SKM-1 (cell line): ENCODE measurements around the gene DCST2.

Experiments
- DNase-seq: peaks from one replicate; lab custom pipeline; 2025; ENCODE audit not compliant: unreplicated experiment; lab: John Stamatoyannopoulos, UW

The DCST2 gene

DNA sequence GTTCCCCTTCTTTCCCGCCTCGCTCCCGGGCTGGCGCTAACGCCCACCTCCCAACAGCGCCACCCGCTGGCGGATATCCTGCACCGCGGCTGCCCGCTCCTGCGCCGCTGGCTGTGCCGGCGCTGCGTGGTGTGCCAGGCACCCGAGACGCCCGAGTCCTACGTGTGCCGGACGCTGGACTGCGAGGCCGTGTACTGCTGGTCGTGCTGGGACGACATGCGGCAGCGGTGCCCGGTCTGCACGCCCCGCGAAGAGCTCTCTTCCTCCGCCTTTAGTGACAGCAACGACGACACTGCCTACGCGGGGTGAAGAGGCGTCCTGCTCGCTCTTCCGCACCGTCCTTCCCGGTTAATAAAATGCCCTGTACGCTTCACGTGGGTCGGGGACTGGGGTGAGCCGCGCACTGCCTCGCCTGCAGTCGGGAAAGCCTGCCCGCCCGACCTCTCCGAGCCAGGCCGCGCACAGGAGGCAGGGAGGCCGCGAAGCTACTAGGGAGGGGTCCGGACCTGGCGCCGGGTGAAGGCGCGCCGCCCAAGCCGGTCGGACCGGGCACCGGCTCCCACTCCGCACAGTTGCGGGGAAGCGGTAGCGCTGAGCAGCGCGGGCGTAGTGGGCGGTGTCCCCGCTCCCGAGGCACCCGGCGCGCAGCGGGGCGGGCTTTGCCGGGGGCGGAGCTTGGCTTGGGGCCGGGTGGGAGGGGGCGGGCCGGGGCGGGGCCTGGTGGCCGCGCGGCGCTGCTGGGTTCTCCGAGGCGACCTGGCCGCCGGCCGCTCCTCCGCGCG is 17.2 kb upstream of the DCST2 start, which contains the start of gene ADAM15:
ADAM15 (plus strand) TSS at position 757 of the 782 bp plus-strand sequence. CDS start 71 bp downstream, outside the sequence.
- peak; percentile 90 for DNase-seq

DNA sequence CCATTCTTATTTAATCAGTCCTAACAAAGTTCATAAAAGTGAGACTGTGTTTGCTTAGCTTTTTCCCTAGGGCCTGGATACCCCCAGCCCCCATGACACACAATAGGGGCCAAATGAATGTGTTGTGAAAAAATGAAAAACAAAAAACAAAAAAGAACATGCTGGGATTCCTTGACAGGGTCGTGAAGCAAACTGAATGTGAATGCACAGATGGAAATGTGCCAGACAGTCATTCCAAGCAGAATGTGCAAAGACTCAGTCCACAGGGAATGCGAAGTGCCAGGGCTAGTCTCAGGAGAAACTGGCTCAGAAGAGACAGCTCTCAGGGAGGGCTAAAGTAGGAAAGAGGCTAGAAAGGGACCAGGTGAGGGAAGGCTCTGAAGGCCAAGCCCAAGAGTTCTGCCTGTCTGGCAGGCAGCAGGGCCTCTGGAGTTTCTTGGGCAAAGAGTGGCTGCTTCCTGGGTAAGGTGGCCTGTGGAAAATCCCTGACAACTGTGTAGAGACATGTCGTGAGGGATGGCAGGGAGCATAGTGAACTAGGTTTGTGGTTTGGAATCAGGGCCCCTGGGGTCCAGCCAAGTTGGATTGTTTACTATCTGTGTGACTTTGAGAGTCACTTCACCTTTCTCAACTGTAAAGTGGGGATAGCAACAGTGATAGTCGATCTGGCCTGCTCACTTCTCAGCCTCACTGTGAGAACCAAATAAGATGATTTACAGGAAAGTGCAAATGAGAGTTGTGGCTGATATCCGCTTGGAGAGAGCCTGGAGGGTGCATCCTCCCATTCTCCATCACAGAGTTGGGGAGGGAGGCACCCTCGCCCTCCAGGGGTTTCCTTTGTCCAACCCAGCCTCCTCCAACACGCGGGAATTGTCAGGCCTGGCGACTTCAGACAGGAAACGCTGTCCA is 16.3 kb upstream of the DCST2 start:
- no peak for DNase-seq

DNA sequence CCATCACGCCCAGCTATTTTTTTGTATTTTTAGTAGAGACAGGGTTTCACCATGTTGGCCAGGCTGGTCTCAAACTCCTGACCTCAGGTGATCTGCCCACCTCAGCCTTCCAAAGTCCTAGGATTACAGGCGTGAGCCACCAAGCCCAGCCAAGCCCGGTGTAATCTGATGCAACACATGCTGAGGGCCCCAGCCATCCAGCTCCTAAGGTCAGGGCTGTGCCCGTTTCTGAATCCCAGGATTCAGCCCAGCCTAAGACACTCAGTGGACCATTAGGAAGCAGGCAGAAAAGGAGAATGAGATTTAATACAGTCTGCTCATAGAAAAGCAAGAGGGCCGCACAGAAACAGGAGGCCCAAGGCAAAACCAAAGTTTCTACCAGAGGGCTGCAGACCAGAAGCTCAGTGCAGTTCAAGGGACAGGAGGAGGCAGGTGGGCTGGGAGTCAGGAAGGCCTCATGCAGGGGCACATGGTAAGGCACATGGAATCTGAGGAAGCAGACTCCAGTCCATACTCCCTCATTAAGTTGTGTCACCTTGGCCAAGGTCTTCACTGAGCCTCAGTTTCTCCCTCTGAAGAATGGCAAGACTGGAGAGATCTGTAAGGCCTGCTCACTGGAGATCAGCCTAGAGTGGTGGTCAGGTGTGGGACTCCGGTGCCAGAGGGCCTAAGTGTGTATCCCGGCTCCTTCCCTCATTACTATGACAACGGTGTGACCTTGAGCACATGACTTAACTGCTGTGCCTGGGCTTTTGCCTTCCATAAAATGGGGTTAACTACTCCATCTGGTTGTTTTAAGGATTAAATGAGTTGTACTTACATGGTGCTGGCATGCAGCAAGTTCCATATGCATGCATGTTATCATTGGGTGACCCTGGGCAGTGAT is 15.1 kb upstream of the DCST2 start:
- no peak for DNase-seq

DNA sequence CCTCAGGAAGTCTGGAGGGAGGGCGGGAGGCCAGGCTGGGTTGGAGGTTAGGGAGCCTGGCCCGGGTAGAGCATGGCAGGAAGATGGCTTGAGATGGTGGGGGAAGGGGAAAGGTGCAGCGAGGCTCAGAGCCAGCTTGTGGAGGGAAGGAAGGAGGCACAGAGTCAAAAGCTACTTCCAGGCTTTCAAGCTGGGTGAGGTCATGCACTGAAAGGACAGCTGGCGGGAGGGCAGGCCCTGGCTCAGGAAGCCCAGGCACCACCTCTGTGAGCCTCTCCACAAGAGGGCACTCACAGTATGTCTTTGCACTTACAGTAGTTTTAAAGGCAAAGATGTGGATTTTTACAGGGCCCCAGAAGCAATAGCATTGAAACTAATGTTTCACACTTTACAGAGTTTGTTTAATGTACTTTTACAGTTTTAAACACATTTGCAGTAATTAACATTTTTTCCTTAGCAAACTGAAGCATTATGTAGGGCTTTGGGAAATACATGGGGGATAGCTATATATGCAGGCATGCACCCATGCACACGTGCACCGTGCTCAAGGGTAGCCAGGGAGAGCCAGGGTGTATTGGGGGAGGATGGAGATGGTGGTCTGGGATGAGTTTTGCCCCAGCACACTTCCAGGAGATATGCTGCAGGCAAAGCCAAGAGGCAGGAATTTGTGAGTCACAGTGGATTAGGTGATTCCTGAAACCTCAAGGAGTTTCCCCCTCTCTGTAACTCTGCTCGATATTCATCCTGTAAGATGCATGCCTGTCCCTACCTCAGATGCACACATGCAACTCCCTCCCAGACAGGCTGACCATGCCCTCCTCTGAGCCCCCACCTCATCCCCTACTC is 11.5 kb upstream of the DCST2 start:
- peak; percentile 87 for DNase-seq

DNA sequence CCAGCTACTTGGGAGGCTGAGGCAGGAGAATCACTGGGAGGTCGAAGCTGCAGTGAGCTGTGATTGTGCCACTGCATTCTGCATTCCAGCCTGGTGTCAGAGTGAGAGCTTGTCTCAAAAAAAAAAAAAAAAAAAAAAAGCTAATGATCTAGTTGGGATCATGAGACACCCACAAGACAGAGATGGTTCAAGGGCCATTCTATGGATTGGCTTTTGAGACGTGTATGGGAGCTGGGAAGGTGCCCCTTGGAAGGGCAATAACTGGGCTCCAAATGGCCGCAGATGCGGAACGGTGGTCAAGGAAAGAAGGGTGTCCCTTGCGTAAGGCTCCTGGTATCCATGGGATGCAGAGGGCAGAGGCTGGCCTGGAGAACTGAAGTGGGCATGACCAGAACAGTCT is 10.8 kb upstream of the DCST2 start:
- DNase-seq: no peak

DNA sequence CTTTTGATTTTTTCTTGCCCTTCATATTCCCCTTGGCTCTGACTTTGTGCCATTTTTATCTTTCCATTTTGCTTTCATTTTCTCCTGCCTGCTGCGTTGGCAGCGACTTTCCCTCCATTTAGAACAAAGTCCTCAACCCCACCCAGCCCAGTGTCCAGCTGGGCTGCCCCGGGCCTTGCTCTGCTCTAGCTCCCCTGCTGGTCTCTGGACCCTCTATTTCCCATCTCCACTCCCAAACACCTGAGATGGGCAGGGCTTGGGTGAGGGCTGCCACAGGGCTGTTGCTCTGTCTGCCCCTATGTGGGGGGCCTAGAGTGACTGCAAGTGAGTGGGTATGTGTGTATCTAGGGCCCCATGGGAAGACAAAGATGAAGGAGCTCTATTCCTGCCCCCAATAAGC is 10.2 kb upstream of the DCST2 start:
- no peak for DNase-seq

DNA sequence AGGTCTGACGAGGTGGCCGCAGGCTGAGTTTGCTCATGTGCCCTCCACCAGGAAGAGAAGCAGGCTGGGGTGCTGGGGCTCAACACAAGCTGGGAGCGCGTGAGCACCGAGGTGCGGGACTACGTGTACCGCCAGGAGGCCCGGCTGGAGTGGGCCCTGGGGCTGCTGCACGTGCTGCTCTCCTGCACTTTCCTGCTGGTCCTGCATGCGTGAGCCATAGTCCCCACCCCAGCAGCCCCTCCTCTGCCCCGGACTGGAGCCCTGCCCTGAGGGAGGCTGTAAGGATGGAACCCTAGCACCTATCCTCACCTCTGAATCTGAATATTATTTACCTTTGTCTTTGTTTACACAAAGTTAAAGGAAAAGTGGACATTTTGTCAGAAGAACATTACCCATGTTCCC is 9.7 kb upstream of the DCST2 start:
- DNase-seq: no peak

DNA sequence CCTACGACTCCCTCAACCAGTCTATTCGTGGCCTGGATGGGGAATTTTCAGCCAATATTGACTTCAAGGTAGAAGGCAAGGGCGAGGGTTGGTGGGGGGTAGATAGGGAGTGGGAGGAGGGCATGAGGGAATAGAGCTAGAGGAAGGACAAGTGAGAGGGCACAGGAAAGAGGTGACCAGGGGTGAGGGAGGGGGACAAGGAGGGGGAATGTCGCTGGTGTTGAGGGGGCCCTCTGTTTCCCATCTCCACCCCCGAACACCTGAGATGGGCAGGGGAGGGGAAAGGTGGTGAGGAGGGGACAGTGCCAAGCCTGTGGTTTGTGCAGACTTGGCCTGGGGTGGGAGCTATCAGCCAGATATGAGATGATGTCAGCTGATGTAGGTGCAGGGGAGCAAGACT is 9.2 kb upstream of the DCST2 start:
- DNase-seq: no peak

DNA sequence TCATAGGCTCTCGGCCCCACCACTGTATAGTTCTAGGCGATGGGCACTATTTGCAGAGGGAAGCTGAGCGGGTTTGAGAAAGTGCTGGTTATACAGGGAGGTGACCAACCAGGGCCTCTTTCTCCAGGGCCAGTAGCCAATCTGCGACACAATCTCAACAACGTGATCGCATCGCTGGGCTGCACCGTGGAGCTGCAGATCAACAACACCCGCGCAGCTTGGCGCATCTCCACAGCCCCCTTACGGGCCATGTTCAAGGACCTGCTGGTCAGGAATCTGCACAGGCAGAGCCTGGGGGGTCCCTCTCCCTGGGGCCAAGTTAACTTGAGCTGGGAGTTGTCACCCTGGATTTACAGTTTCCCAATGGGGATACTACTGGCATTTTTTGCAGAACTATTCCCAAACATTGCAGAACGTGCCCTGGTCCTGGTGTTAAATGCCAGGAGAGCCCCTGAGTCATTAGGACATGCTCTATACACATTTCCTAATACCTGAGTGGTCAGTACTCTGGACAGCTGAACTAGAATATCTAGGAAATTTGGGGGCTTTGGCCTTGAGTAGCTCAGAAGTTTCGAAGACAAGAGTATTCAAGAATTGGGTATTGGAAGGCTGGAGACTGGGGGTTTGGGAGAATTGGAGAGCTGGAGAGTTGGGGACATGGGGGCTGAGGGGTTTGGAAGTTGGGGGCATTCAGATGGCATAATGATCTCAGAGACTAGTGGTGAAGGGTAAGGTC is 6.9 kb upstream of the DCST2 start:
- DNase-seq: no peak

DNA sequence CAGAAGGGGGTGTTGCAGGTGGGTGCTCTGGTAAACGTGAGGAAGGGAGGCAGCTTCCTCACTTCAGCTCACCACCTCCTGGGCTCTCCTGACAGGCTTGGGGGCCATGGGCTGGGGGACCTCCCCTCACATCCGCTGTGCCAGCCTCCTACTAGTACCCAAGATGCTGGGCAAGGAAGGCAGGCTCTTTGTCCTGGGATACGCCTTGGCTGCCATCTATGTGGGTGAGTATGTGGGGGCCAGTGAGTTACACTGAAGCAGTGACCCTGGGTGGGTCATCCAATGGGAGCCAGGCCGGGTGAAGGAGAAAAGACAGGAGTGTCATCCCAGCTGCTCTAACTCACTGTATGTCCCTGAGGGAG is 5.7 kb upstream of the DCST2 start:
- no peak for DNase-seq

DNA sequence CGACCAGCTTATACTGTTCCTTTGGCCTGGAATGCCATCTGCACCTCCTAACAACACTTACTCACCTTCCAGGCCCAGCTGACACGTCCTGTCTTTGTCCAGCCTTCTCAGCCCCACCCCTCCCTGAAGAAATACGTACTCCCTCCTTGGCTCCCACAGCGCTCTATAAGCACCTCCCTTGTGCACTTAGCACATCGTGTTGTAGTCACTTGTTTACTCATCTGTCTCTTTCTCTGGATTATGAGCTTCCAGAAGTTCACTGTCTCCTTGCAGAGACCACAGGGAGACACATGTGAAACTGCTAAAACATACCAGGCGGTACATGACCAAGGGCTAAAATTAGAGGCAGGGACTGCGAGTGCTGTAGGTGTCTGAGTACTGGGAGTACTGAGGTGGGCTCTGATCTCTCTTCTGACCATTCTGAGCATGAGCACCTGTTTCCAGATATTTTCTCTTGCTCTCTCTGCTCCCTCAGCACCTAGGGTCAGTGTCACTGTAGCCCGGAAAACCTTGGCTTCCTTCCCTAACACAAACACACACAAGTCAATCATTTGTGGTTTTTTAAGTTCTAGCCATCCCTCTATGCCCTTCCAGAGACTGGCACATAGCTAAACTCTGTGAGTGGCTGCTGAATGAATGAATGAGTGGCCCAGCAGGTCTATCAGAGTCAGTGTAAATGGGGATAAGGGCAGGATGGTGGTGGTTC is 5.2 kb upstream of the DCST2 start:
- no peak for DNase-seq

DNA sequence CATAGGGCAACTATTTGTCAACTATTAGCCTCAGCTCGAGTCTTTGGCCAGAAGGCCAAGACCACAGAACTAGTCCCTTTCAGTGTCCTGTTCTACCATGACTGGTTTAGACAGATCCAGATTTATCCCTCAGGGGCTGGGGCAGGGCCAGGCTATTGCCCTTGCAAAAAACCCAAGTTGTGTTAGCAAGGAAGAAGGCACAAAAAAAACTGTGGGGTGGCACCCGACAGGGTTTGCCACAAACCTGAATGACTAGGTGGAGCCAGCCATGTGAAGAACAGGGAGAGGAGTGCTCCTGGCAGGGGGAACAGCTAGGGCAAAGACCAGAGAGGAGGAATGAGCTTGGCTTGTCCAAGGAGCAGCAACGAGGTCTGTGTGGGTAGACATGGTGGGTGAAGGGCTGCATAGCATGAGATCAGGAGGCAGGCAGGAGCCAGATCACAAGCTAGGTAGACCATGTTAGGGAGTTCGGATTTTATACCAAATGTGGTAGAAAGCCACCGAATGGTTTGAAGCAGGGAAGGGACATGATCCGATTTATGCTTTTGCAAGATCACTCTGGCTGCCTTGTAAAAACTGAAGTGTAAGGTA is 4.4 kb upstream of the DCST2 start:
- DNase-seq: no peak

DNA sequence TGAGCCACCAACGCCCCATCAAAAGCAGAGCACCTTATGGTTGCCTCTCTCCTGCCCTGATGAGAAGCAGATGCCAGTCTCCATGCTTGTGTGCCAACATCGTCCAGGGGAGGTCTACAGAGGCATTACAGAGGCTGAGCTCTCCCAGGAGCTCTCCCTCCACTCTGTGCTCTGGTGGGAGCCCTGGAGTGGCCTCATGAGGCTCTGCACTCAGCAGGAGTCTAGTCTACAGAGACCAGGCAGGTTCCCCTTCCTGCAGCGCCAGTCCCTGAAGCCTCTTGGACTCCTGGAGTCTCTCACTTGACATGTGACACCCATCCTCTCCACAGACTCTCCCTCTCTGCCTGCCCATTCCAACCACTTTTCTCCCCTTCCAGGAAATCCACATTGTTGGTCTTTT is 3.5 kb upstream of the DCST2 start:
- DNase-seq: no peak

DNA sequence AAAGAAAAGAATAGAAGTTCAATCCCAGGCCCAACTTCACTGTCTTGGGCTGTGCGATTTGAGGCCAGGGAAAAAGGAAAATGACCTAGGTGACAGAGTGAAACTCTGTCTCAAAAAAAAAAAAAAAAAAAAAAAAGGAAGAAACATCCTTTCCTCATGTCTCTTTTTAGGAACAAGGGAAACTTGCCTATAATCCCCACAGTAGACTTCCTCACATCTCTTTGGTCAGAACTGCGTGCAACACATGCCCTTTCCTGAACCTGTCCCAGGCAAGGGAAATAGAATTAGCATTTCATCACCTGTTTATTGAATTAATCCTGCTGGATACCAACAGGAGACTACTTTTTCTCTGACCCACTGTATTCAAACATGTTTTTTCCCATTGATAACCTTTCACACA is 2.4 kb upstream of the DCST2 start:
- no peak for DNase-seq

DNA sequence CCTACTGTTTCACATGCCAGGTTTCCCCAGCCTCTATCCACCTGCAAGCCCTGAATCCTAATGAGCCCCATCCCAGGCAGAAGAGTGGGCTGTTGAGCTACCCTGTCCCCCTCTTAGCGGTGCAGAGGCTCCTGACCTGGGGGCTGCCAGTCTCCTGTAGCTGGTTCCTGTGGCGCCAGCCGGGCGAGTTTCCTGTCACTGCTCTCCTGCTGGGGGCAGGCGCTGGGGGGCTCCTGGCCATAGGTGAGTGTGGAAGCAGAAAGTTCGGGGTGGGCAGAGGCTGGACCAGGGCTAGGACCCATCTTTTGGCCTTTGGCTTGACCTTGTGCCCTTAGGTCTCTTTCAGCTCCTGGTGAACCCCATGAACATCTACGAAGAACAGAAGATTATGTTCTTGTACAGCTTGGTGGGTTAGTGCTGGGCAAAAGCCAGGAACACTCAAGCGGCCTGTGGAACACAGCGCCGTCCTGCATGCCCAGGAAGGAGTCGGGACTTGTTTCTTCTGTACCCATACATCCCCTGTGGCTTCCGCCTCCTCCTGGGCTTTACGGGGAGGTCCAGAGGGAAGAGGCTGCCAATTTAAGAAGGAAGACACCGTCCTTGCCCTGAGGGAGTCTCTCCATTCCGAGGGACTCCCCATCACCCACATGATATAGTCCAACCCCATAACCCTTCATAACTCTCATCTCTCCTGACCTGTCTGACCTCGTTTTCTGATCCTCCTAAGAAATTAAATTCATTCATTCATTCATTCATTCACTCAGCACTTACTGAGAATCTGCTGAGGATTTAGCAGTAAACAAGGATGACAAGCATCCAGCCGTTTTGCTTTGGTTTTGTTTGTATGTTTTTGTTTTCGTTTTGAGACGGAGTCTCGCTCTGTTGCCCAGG is 982 bp upstream of the DCST2 start:
- no peak for DNase-seq

DNA sequence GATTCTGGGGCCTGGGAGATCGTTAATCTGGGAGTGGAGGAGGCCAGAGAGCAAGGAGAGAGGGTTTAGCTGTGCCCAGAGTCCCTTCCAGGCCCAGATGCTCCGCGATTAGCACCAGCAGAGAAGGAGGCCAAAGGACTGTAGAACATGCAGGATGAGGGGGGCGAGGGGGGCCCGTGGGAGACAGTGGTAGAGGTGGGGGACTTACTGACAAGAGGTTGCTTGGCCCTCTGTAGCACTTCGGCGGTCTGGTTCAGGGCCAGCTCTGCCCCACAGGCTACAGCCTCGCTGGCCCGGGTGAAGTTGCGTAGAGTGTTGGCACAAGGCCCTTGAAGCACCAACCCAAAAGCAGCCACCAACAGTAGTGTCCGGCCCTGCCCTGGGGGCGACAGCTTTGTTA is 695 bp downstream of the DCST2 start:
- no peak for DNase-seq

DNA sequence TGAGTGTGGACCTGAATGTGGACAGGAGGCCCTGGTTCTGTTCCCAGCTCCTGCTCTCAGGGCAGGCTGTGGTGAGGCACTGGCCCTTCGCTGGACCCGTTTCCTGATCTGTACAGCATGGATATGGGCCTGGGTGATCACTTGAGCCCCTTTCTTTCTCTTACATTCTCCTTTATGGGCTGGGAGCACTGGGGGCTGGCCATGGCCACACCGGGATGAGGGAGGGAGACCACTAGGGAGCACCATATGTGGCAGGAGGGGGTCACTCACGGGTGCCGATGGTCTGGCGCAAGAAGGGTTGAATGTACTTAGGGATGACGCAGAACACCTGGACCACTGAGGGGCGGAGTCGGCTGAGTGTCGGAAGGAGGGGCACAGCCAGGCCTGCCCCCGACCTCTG is 2.7 kb downstream of the DCST2 start:
- DNase-seq: no peak
